ENCODE results near the gene IGFBP3. TPM values are rescaled to one million over a fixed set of nuclear protein-coding genes. Genes with fewer than 3 reads are reported as not detected.

IGFBP3 gene
- total and polyA plus RNA-seq, 2 experiments from 2014 or later, result 12.2 to 19.1 TPM

DNA sequence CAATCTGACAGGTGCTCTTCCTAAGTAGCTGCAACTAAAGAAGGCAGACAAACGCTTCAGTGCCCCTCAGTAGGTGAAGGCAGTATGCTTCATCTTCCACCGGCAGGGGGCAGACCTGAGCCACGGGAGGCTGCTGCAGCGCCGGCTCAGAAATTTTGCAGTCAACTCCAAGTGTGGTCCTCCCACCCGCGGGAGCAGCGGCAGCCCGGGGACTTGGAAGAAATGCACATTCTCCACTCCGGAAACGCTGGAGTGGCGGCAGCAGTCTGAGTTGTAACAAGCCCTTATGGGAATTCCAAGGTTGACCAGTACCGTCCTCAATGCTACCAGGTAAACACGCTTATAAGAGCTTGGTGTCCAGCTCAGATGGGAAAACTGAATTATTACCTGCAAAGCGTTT lies 3.4 kb downstream of the IGFBP3 start:
- TF ChIP-seq, protein P1, sequence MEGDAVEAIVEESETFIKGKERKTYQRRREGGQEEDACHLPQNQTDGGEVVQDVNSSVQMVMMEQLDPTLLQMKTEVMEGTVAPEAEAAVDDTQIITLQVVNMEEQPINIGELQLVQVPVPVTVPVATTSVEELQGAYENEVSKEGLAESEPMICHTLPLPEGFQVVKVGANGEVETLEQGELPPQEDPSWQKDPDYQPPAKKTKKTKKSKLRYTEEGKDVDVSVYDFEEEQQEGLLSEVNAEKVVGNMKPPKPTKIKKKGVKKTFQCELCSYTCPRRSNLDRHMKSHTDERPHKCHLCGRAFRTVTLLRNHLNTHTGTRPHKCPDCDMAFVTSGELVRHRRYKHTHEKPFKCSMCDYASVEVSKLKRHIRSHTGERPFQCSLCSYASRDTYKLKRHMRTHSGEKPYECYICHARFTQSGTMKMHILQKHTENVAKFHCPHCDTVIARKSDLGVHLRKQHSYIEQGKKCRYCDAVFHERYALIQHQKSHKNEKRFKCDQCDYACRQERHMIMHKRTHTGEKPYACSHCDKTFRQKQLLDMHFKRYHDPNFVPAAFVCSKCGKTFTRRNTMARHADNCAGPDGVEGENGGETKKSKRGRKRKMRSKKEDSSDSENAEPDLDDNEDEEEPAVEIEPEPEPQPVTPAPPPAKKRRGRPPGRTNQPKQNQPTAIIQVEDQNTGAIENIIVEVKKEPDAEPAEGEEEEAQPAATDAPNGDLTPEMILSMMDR (IDR thresholded peaks at IDR 0.05; ENCODE audit: low read depth, low read length), result peak; percentile 95
- Histone ChIP-seq H3K9me3 (ENCODE audit: low read depth) (no peaks in the 10 kb centered on the region), H3K36me3 (no peaks in the 10 kb centered on the region), H3K4me1 (ENCODE audit: low read depth) (peaks cover 5% of the 10 kb centered on the region), H3K27ac (no peak overlapping the region), H3K27me3 (peaks cover 54% of the 10 kb centered on the region), H3K4me3 (no peak overlapping the region)
- DNase-seq (ENCODE audit: low read depth in 1 of 2, low spot score in 1 of 2), result peak; percentile 80 to 86

DNA sequence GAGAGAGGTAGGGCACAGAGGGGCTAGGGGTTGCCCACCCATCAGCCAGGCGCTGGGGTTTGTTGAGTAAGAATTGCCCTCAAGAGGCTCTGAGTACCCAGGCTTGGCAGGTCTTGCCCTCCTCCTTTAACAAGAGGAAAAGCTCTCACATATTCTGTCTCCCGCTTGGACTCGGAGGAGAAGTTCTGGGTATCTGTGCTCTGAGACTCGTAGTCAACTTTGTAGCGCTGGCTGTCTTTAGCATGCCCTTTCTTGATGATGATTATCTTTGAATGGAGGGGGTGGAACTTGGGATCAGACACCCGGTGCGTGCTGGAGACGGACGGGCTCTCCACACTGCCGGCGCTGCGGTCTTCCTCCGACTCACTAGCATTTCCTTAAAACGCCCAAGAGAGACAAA lies 4.0 kb downstream of the IGFBP3 start:
- Histone ChIP-seq H3K27me3 (peaks cover 54% of the 10 kb centered on the region), H3K4me1 (ENCODE audit: low read depth) (peaks cover 5% of the 10 kb centered on the region), H3K4me3 (no peak overlapping the region), H3K27ac (no peak overlapping the region), H3K36me3 (no peaks in the 10 kb centered on the region), H3K9me3 (ENCODE audit: low read depth) (no peaks in the 10 kb centered on the region)
- TF ChIP-seq, protein P1 (IDR thresholded peaks at IDR 0.05; ENCODE audit: low read depth, low read length), result no peak
- DNase-seq (ENCODE audit: low read depth in 1 of 2, low spot score in 1 of 2), result no peak

DNA sequence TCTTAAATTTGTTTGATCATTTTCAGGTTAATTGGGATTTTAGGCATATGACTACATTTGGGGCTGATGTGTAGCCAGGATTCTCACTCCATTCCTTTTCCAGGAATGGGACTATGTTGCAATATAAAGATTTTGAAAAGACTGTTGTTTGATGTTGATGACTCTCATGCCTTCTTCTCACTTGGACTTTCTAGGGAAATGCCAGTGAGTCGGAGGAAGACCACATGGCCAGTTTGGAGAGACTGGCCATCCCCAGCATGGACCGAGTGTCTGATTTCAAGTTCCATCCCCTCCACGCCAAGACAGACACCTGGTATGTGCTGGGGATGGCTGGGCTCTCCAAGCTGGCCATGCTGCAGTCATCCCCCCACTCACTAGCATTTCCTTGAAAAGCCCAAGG lies 5.5 kb downstream of the IGFBP3 start:
- no peaks in the 10 kb centered on the region for H3K4me1 ChIP-seq (ENCODE audit: low read depth)

DNA sequence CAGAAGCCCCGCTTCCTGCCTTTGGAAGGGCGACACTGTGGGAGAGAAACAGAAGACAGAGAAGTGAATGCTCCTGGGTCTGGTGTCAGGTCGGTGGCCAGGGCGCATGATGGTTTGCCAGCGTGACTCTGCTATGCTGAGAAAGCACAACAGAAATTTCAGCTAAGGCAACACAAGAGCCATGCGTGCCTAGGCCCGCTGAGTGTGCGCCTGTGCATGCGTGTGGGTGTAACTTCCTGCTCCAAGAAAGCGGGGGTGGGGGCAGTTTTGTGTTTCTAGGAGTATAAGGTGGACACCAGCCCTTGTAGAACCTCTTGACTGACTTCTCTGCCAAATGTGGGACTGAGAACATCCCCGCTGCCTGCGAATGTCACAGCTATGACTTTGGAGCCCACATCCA lies 6.2 kb downstream of the IGFBP3 start:
- no peak overlapping the region for H3K27ac ChIP-seq
- DNase-seq (ENCODE audit: low read depth in 1 of 2, low spot score in 1 of 2), result no peak

More for the DNA sequence above, 5.5 kb downstream of the IGFBP3 start:
- DNase-seq (ENCODE audit: low read depth in 1 of 2, low spot score in 1 of 2), result no peak
- TF ChIP-seq, protein P1 (IDR thresholded peaks at IDR 0.05; ENCODE audit: low read depth, low read length), result no peak
- Histone ChIP-seq H3K36me3 (no peaks in the 10 kb centered on the region), H3K9me3 (ENCODE audit: low read depth) (no peaks in the 10 kb centered on the region), H3K27ac (no peak overlapping the region), H3K4me3 (no peak overlapping the region), H3K27me3 (peaks cover 40% of the 10 kb centered on the region)

DNA sequence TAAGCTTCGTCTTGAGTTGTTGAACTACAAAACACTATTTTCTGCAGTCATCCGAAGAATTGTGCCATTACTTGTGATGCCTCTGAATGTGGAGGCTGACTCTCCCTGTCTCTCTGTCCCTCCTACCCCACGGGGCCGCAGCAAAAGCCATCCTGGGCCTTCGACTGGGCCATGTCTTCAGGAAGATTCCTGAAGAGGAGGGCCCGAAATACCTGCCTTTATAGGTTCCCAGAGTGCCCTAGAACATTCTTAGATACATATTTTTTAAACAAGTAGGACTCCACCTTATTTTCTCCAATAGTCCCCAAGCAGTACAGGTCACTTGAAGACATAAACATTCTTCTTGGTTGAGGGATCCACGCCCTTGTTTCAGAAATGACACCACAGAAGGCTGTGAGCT lies 8.1 kb downstream of the IGFBP3 start:
- no peak for DNase-seq (ENCODE audit: low read depth in 1 of 2, low spot score in 1 of 2)
- Histone ChIP-seq H3K4me1 (ENCODE audit: low read depth) (no peaks in the 10 kb centered on the region), H3K36me3 (no peaks in the 10 kb centered on the region), H3K9me3 (ENCODE audit: low read depth) (no peaks in the 10 kb centered on the region), H3K4me3 (no peak overlapping the region), H3K27ac (no peak overlapping the region), H3K27me3 (peaks cover 14% of the 10 kb centered on the region)
- TF ChIP-seq, protein P1 (IDR thresholded peaks at IDR 0.05; ENCODE audit: low read depth, low read length), result no peak

More for the DNA sequence above, 6.2 kb downstream of the IGFBP3 start:
- Histone ChIP-seq H3K4me1 (ENCODE audit: low read depth) (no peaks in the 10 kb centered on the region), H3K36me3 (no peaks in the 10 kb centered on the region), H3K9me3 (ENCODE audit: low read depth) (no peaks in the 10 kb centered on the region), H3K27me3 (peaks cover 33% of the 10 kb centered on the region), H3K4me3 (no peak overlapping the region)
- TF ChIP-seq, protein P1 (IDR thresholded peaks at IDR 0.05; ENCODE audit: low read depth, low read length), result no peak

DNA sequence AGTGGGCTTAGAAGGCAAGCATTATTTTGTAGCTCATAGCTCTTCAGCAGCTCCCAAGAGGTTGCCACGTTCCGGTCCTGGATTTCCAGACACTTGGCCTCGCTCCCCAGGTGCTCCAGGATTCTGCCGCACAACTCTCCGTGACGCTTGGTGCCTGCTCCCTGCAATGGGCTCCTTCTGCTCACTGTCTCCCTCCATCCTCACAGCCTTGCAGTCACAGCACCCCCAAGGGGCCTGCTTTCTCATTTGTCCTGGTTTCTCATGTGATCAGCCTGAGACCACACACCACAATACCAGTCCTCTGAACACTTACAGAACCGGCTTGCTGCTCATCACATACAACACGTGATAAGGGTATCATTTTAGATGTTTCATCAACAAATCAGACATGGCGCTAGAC lies 9.8 kb downstream of the IGFBP3 start:
- H3K4me1 ChIP-seq (ENCODE audit: low read depth), result no peaks in the 10 kb centered on the region
- H3K27ac ChIP-seq, result no peak overlapping the region
- no peak overlapping the region for H3K4me3 ChIP-seq
- DNase-seq (ENCODE audit: low read depth in 1 of 2, low spot score in 1 of 2), result no peak
- H3K36me3 ChIP-seq, result no peaks in the 10 kb centered on the region
- peaks cover 3% of the 10 kb centered on the region for H3K27me3 ChIP-seq
- H3K9me3 ChIP-seq (ENCODE audit: low read depth), result no peaks in the 10 kb centered on the region
- TF ChIP-seq, protein P1 (IDR thresholded peaks at IDR 0.05; ENCODE audit: low read depth, low read length), result no peak

Measured in cardiac muscle cell (in vitro differentiated cells and primary cell).